Measurements from ENCODE around the gene ZNF334.

Gene ZNF334

GRCh38 chr20:46455729-46456128 lies 57.6 kb downstream of the ZNF334 start:
- H3K27ac ChIP-seq (ENCODE audit: low read depth, low read length) = no peak overlapping the region
- no peaks in the 10 kb centered on the region for H3K9me3 ChIP-seq (ENCODE audit: control insufficient read depth, insufficient read depth, low read length)
- no peak overlapping the region for H3K4me3 ChIP-seq (ENCODE audit: low read length)
- no peaks in the 10 kb centered on the region for H3K79me2 ChIP-seq (ENCODE audit: control insufficient read depth, low read length)
- no peaks in the 10 kb centered on the region for H3K9me2 ChIP-seq (replicated peaks; ENCODE audit: control insufficient read depth, low read length)
- H3K27me3 ChIP-seq (ENCODE audit: control insufficient read depth, low read length) = no peaks in the 10 kb centered on the region
- no peaks in the 10 kb centered on the region for H4K20me1 ChIP-seq (ENCODE audit: control insufficient read depth, insufficient read depth, low read depth, low read length)
- TF ChIP-seq CTCF (IDR thresholded peaks at IDR 0.05; ENCODE audit: low read depth, low read length, poor library complexity, severe bottlenecking) (no peak), EZH2phosphoT487 (IDR thresholded peaks at IDR 0.05; ENCODE audit: borderline replicate concordance, low read length) (no peak)
- no peak overlapping the region for H3K4me2 ChIP-seq (ENCODE audit: low read length)
- H3K36me3 ChIP-seq (ENCODE audit: control insufficient read depth, low read length) = no peaks in the 10 kb centered on the region
- no peaks in the 10 kb centered on the region for H3K4me1 ChIP-seq (ENCODE audit: control insufficient read depth, low read length)
- H3F3A ChIP-seq (ENCODE audit: control insufficient read depth, insufficient read depth) = no peaks in the 10 kb centered on the region
